ENCODE results near the gene ZSCAN12. TPM values are rescaled to one million over a fixed set of nuclear protein-coding genes. Genes with fewer than 3 reads are reported as not detected.
A peak's percentile ranks its signal among the peaks of the same experiment; 100 is the strongest.

ZSCAN12 gene
- total and polyA plus RNA-seq, 2 of the 13 experiments (the other 11 are each of a cell fraction or from before 2014, with no cell fraction given), result 2.8 to 8.9 TPM

GRCh38 chr6:28399350-28400121, at the start of gene ZSCAN12 (continued):
- peak in 1 of 2 experiments; percentile 50; a peak in 1 of 4 replicates for TF ChIP-seq REST (IDR thresholded peaks at IDR 0.05; ENCODE audit: borderline replicate concordance in 1 of 2, low read depth in 1 of 2, low read length in 2 of 2)
- TF ChIP-seq, protein P1, sequence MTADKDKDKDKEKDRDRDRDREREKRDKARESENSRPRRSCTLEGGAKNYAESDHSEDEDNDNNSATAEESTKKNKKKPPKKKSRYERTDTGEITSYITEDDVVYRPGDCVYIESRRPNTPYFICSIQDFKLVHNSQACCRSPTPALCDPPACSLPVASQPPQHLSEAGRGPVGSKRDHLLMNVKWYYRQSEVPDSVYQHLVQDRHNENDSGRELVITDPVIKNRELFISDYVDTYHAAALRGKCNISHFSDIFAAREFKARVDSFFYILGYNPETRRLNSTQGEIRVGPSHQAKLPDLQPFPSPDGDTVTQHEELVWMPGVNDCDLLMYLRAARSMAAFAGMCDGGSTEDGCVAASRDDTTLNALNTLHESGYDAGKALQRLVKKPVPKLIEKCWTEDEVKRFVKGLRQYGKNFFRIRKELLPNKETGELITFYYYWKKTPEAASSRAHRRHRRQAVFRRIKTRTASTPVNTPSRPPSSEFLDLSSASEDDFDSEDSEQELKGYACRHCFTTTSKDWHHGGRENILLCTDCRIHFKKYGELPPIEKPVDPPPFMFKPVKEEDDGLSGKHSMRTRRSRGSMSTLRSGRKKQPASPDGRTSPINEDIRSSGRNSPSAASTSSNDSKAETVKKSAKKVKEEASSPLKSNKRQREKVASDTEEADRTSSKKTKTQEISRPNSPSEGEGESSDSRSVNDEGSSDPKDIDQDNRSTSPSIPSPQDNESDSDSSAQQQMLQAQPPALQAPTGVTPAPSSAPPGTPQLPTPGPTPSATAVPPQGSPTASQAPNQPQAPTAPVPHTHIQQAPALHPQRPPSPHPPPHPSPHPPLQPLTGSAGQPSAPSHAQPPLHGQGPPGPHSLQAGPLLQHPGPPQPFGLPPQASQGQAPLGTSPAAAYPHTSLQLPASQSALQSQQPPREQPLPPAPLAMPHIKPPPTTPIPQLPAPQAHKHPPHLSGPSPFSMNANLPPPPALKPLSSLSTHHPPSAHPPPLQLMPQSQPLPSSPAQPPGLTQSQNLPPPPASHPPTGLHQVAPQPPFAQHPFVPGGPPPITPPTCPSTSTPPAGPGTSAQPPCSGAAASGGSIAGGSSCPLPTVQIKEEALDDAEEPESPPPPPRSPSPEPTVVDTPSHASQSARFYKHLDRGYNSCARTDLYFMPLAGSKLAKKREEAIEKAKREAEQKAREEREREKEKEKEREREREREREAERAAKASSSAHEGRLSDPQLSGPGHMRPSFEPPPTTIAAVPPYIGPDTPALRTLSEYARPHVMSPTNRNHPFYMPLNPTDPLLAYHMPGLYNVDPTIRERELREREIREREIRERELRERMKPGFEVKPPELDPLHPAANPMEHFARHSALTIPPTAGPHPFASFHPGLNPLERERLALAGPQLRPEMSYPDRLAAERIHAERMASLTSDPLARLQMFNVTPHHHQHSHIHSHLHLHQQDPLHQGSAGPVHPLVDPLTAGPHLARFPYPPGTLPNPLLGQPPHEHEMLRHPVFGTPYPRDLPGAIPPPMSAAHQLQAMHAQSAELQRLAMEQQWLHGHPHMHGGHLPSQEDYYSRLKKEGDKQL (CRISPR knock-in tag; IDR thresholded peaks at IDR 0.05; ENCODE audit: low read depth), result no peak

Data from HepG2 (cell line).